ENCODE results near the gene MBD3.
A peak's percentile ranks its signal among the peaks of the same experiment; 100 is the strongest.

MBD3 gene

GRCh38 chr19:1527650-1528309 lies 64.9 kb downstream of the MBD3 start:
- Histone ChIP-seq H3K4me2 (no peak overlapping the region), H3K9me3 (replicated peaks in 1 of 11) (0 out of 22 replicates have a peak, but pooled peaks cover 0 to 4% (median 0%) of the 10 kb centered on the region in 11 experiments), H3K9ac (no peak overlapping the region), H3K4me1 (peaks cover 0 to 5% (median under 1%) of the 10 kb centered on the region in 10 experiments; a peak in 7 of 20 replicates), H3K36me3 (no peaks in the 10 kb centered on the region), H3K27me3 (peaks cover 12 to 34% (median 28%) of the 10 kb centered on the region in 11 experiments; a peak in 19 of 22 replicates), H4K20me1 (peaks cover 0 to 32% (median 0%) of the 10 kb centered on the region in 11 experiments; a peak in 2 of 22 replicates), H3K27ac (no peak overlapping the region), H3K4me3 (no peak overlapping the region)
- no peak for TF ChIP-seq Cebpa-rat (IDR thresholded peaks at IDR 0.05)

- Histone ChIP-seq H4K20me1 (peaks cover 0 to 32% (median 0%) of the 10 kb centered on the region in 11 experiments; a peak in 2 of 22 replicates), H3K27ac (no peak overlapping the region), H3K4me3 (no peak overlapping the region), H3K4me1 (peaks cover 0 to 5% (median under 1%) of the 10 kb centered on the region in 10 experiments; a peak in 12 of 20 replicates), H3K27me3 (peaks cover 16 to 36% (median 30%) of the 10 kb centered on the region in 11 experiments; a peak in 20 of 22 replicates), H3K4me2 (no peak overlapping the region), H3K9me3 (replicated peaks in 1 of 11) (0 out of 22 replicates have a peak, but pooled peaks cover 0 to 4% (median 0%) of the 10 kb centered on the region in 11 experiments), H3K36me3 (no peaks in the 10 kb centered on the region), H3K9ac (no peak overlapping the region)
- peak in 1 of 11 experiments; percentile 40; a peak in 2 of 22 replicates for TF ChIP-seq Cebpa-rat (IDR thresholded peaks at IDR 0.05)
Observed at GRCh38 chr19:1526979-1527649, 65.6 kb downstream of the MBD3 start.

GRCh38 chr19:1526066-1526778 lies 66.4 kb downstream of the MBD3 start:
- Histone ChIP-seq H3K9ac (no peak overlapping the region), H3K27me3 (peaks cover 20 to 36% (median 30%) of the 10 kb centered on the region in 11 experiments; a peak in 20 of 22 replicates), H3K9me3 (replicated peaks in 1 of 11) (0 out of 22 replicates have a peak, but pooled peaks cover 0 to 4% (median 0%) of the 10 kb centered on the region in 11 experiments), H3K4me2 (no peak overlapping the region), H3K36me3 (no peaks in the 10 kb centered on the region), H3K4me1 (peaks cover 0 to 14% (median 9%) of the 10 kb centered on the region in 10 experiments; a peak in 15 of 20 replicates), H4K20me1 (peaks cover 0 to 32% (median 0%) of the 10 kb centered on the region in 11 experiments; a peak in 2 of 22 replicates), H3K4me3 (no peak overlapping the region), H3K27ac (no peak overlapping the region)
- TF ChIP-seq Cebpa-rat (IDR thresholded peaks at IDR 0.05): no peak

- Histone ChIP-seq H3K4me1 (peaks cover 3 to 22% (median 16%) of the 10 kb centered on the region in 10 experiments), H3K4me2 (no peak overlapping the region), H3K27me3 (peaks cover 20 to 36% (median 30%) of the 10 kb centered on the region in 11 experiments; a peak in 20 of 22 replicates), H3K9me3 (replicated peaks in 1 of 11) (0 out of 22 replicates have a peak, but pooled peaks cover 0 to 4% (median 0%) of the 10 kb centered on the region in 11 experiments), H3K36me3 (no peaks in the 10 kb centered on the region), H3K27ac (no peak overlapping the region), H3K4me3 (no peak overlapping the region), H4K20me1 (peaks cover 0 to 32% (median 0%) of the 10 kb centered on the region in 11 experiments; a peak in 2 of 22 replicates), H3K9ac (no peak overlapping the region)
- no peak for TF ChIP-seq Cebpa-rat (IDR thresholded peaks at IDR 0.05)
Observed at GRCh38 chr19:1525343-1525742, 67.3 kb downstream of the MBD3 start.

- H3K4me1 ChIP-seq: peaks cover 7 to 26% (median 20%) of the 10 kb centered on the region in 10 experiments
- H3K27me3 ChIP-seq: peaks cover 20 to 36% (median 30%) of the 10 kb centered on the region in 11 experiments; a peak in 20 of 22 replicates
- TF ChIP-seq Cebpa-rat (IDR thresholded peaks at IDR 0.05): no peak
- H3K4me3 ChIP-seq: no peak overlapping the region
- no peak overlapping the region for H3K9ac ChIP-seq
- H3K27ac ChIP-seq: no peak overlapping the region
- H3K36me3 ChIP-seq: no peaks in the 10 kb centered on the region
- no peak overlapping the region for H3K4me2 ChIP-seq
- 0 out of 22 replicates have a peak, but pooled peaks cover 0 to 4% (median 0%) of the 10 kb centered on the region in 11 experiments for H3K9me3 ChIP-seq (replicated peaks in 1 of 11)
- H4K20me1 ChIP-seq: peaks cover 0 to 32% (median 0%) of the 10 kb centered on the region in 11 experiments; a peak in 2 of 22 replicates
Observed at GRCh38 chr19:1524972-1525325, 67.7 kb downstream of the MBD3 start.

GRCh38 chr19:1524287-1524971 lies 68.2 kb downstream of the MBD3 start:
- Histone ChIP-seq H3K4me1 (peaks cover 8 to 28% (median 21%) of the 10 kb centered on the region in 10 experiments), H3K27ac (no peak overlapping the region), H3K4me2 (no peak overlapping the region), H3K27me3 (peaks cover 20 to 36% (median 30%) of the 10 kb centered on the region in 11 experiments; a peak in 20 of 22 replicates), H3K36me3 (no peaks in the 10 kb centered on the region), H3K9me3 (replicated peaks in 1 of 11) (0 out of 22 replicates have a peak, but pooled peaks cover 0 to 4% (median 0%) of the 10 kb centered on the region in 11 experiments), H3K4me3 (no peak overlapping the region), H3K9ac (no peak overlapping the region), H4K20me1 (peaks cover 0 to 30% (median 0%) of the 10 kb centered on the region in 11 experiments; a peak in 2 of 22 replicates)
- TF ChIP-seq Cebpa-rat (IDR thresholded peaks at IDR 0.05): no peak
